Skeletal muscle tissue (tissue), 4 donors: ENCODE data around the gene PSMA5. TPM values are rescaled to one million over a fixed set of nuclear protein-coding genes. Genes with fewer than 3 reads are reported as not detected.
A peak's percentile ranks its signal among the peaks of the same experiment; 100 is the strongest.
"Not testable (repeated sequence)": the region's sequence is repeated elsewhere in the genome, so short reads cannot be mapped to it uniquely, and the experiment has no call there.

Source experiments
- H3K27ac ChIP-seq: one replicate; pipeline ENCODE4 v1.7.0; 2013; ENCODE audit warnings: mild to moderate bottlenecking, low read depth, low read length, inconsistent platforms
- H3K27me3 ChIP-seq, 3 donors: one replicate each; pipeline ENCODE4 v1.7.0; 2013; ENCODE audit warnings: low read length in 3 of 3; ENCODE audit not compliant: control insufficient read depth in 3 of 3, insufficient read depth in 3 of 3
- H3K36me3 ChIP-seq, 3 donors: one replicate each; pipeline ENCODE4 v1.7.0; 2013; ENCODE audit warnings: low read length in 3 of 3; ENCODE audit not compliant: control insufficient read depth in 3 of 3, insufficient read depth in 3 of 3
- H3K4me1 ChIP-seq, 3 donors: one replicate each; pipeline ENCODE4 v1.7.0; 2013; ENCODE audit warnings: low read length in 3 of 3, mild to moderate bottlenecking in 3 of 3; ENCODE audit not compliant: control insufficient read depth in 3 of 3, insufficient read depth in 3 of 3
- H3K4me3 ChIP-seq, 3 donors: one replicate each; pipeline ENCODE4 v1.7.0; 2013; ENCODE audit warnings: low read length in 3 of 3
- H3K9ac ChIP-seq, 3 donors: one replicate each; pipeline ENCODE4 v1.7.0; 2013; ENCODE audit warnings: low read length in 3 of 3, mild to moderate bottlenecking in 3 of 3, moderate library complexity in 2 of 3, low read depth in 1 of 3
- H3K9me3 ChIP-seq, 3 donors: one replicate each; pipeline ENCODE4 v1.7.0; 2013; ENCODE audit warnings: low read length in 3 of 3; ENCODE audit not compliant: control insufficient read depth in 3 of 3
- total RNA-seq: library from RNA; depleted of rRNA; stranded (reverse); fragments of >200 nt; gene quantifications from one replicate; pipeline ENCODE4 v1.2.3, GENCODE V29; 2014
- donor health status: Osteomylitis.

Gene PSMA5
- 28.2 TPM for total RNA-seq

DNA sequence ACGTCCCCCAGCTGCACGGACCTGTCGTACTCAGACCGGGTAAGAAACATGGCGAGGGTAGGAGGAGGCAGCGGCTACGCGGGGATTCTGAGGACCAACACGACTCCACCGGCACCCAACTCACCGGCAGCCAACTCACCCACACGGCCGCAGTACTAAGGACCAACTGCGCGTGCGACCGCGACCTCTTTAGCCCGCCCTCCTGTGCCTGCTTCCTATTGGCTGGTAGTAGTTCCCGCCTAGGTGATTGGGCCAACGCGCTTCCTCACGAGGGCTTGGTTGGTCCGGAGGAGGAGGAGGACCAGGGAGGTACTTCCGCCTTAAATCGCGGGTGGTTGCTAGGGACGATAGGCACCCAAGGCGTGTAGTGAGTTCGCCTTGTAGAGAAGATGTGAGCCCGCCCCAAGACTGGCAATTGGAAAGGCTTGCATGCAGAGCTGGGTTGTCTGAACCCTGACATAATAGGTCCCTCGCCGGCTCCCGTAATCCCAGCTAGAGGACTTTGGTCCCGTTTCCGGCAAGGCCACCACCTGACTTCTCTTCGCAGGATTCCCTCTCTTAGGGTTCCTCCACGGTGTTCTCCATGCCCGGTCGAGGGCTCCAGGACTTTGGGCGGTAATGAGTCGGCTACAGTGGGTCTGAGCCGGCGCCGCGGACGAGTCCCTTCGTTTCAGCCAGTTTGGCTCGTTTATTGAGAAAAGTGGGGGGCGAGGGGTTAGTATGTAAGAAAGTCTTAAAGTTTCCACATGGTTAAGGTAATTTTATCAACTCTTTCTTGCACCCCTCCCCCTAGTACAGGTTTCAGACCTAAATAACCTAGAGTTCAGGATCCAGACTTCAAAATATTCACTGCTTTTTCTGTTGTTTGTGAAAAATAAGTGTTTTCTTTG lies at the start of gene PSMA5:
Gene PSMA5 (minus strand): TSS at position 168 of the 890 bp plus-strand sequence. CDS start 118 bp downstream, at position 50.
- peak within 1 kb of the TSS; percentile 94 to 99 (median 96) for H3K4me3 ChIP-seq
- no peaks in the 10 kb centered on the region for H3K9me3 ChIP-seq
- peaks cover 14 to 29% (median 23%) of the 10 kb centered on the region in 3 donors for H3K4me1 ChIP-seq
- H3K9ac ChIP-seq: peak within 1 kb of the TSS; percentile 91 to 99 (median 94)
- peak within 1 kb of the TSS; percentile 91 for H3K27ac ChIP-seq
- H3K36me3 ChIP-seq: no peaks in the 10 kb centered on the region
- H3K27me3 ChIP-seq: no peaks in the 10 kb centered on the region

DNA sequence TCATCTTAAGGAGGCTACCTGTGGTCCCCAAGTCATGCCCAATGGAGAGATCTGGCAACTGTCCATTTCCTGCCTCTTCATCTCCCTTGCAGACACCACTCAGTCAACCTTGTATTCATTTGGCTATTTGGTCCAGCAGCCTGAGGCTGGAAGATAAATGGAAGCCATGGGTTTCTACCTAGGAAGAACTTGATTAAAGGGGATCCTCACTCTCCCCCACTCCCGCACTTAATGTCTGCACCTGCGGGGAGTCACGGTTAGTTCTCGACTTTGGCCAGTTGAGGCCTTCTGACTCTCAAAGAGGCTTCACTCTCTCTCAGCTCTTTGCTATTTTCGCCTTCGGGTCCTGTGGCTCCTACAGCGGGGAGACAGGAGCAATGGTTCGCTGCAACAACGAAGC lies 49.0 kb upstream of the PSMA5 start:
- H3K27ac ChIP-seq: no peak overlapping the region

DNA sequence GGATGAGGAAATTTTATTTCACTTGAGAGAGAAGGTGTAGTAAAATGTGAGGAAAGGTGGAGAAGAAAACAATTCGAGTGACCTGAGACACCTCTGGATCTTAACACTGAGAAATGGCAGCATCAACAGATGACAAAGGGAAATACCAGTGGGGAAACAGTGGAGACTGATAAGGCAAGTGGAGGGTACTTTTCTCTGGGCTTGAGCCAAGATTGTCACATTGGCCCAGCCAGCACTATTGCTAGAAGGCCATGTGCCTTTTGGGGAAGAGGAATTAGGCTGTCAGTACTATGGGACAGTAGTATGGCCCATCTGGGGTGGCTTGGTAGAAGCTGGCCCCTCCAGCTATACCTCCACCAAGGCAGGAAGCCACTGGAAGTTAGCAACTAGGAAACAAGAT lies 48.4 kb upstream of the PSMA5 start:
- Histone ChIP-seq H3K9me3 (no peaks in the 10 kb centered on the region), H3K27ac (peak overlapping the region; percentile 43), H3K36me3 (peaks cover 37 to 50% (median 45%) of the 10 kb centered on the region in 3 donors), H3K27me3 (no peaks in the 10 kb centered on the region), H3K4me3 (peak overlapping the region in 1 of 3 donors; percentile 38), H3K9ac (no peak overlapping the region), H3K4me1 (peaks cover 70 to 94% (median 81%) of the 10 kb centered on the region in 3 donors)

More for the DNA sequence above, 49.0 kb upstream of the PSMA5 start:
- Histone ChIP-seq H3K4me1 (peaks cover 70 to 94% (median 80%) of the 10 kb centered on the region in 3 donors), H3K9ac (no peak overlapping the region), H3K27me3 (no peaks in the 10 kb centered on the region), H3K9me3 (no peaks in the 10 kb centered on the region), H3K4me3 (no peak overlapping the region), H3K36me3 (peaks cover 43 to 55% (median 51%) of the 10 kb centered on the region in 3 donors)

DNA sequence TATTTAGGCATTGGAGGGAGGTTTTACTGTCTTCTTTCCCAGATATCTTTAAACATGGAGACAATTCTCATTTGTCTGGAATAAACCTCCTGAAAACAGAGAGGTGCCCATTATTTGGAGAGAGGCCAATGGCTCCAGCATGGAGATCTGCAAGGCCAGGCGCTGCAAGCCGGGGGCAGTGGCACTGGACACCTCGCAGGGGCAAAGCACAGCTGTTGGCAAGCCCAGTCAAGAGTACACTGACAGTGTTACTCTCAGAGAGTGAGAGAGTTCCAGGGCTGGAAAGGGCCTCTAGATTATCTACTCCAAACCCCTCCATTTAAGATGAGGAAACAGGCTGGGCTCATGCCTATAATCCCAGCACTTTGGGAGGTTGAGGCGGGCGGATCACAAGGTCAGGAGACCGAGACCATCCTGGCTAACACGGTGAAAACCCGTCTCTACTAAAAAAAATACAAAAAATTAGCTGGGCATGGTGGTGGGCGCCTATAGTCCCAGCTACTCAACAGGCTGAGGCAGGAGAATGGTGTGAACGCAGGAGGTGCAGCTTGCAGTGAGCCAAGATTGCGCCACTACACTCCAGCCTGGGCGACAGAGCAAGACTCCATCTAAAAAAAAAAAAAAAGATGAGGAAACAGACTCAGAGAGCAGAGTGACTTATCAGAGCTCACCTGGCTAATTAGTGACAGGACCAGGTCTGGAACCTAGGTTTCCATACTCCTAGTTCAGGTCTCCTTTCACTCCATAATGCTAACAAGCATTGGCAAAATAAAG lies 47.2 kb upstream of the PSMA5 start:
- Histone ChIP-seq H3K9ac (peak overlapping the region in 2 of 3 donors; percentile 7 to 20), H3K4me3 (peak overlapping the region in 2 of 3 donors; percentile 9 to 15), H3K36me3 (peaks cover 32 to 41% (median 34%) of the 10 kb centered on the region in 3 donors), H3K27ac (peak overlapping the region; percentile 39), H3K4me1 (peaks cover 68 to 92% (median 78%) of the 10 kb centered on the region in 3 donors)
- H3K27me3 ChIP-seq, H3K9me3 ChIP-seq: not testable (repeated sequence)

DNA sequence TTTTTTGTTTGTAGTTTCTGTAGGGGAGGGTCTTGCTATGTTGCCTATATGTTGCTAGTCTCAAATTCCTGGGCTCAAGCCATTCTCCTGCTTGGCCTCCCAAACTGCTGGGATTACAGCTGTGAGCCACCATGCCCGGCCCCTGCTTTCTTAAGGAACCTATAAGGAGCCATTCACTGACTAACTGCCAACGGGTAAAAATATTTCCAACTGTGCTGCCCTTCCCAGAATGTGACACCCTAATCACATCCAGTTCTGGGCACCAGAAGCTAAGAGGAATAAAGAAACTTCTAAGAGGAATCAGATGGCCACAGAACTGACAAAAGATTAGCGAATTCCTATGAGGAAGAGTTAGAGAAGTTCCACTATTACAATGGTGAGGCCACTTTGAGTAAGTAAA lies 46.5 kb upstream of the PSMA5 start:
- Histone ChIP-seq H3K9me3 (no peaks in the 10 kb centered on the region), H3K9ac (peak overlapping the region in 2 of 3 donors; percentile 7 to 20), H3K27ac (peak overlapping the region; percentile 39), H3K4me1 (peaks cover 68 to 93% (median 76%) of the 10 kb centered on the region in 3 donors), H3K36me3 (peaks cover 25 to 34% (median 27%) of the 10 kb centered on the region in 3 donors), H3K27me3 (no peaks in the 10 kb centered on the region), H3K4me3 (peak overlapping the region in 1 of 3 donors; percentile 15)

DNA sequence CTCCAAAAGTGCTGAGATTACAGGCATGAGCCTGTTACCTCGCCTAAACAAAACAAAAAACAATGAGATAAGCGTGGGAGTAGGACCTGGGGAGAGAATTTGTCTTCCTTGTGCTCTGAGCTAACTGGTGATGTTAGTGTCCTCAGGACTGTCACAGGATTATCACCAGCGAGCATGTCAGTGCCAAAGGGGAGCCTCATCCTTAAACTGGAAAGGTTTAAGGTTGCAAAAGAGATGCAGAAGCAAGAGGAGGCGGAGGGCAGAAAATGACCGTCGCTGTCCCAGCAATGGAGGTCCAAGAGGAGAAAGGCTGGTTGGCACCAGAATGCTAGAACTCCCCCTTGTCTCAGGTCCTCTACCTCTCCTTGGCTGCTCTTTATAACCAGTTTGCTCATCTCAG lies 44.0 kb upstream of the PSMA5 start:
- Histone ChIP-seq H3K9me3 (no peaks in the 10 kb centered on the region), H3K27me3 (no peaks in the 10 kb centered on the region), H3K27ac (peak overlapping the region; percentile 80), H3K9ac (peak overlapping the region in 2 of 3 donors; percentile 30 to 54), H3K4me1 (peaks cover 54 to 73% (median 67%) of the 10 kb centered on the region in 3 donors), H3K36me3 (peaks cover 3 to 9% (median 6%) of the 10 kb centered on the region in 3 donors), H3K4me3 (peak overlapping the region; percentile 10 to 52 (median 31))

DNA sequence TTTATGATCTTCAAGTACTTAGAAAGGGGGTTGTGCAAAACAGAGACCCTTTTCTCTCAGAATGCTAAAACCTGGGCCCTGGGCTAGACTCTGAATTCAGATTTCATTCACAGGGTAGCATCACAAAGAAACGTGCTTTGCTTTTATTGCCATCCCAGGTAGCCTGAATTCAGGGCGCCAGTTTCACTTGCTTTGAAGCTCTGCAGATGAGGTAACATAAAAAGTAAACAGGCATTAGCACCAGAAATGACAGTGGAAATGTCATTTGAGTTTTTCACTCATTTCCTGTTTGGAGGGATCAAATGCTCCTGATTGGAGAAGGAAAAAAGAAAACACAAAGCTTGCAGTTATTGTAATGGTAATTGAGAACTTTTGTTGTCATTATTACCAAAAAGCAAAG lies 42.7 kb upstream of the PSMA5 start:
- no peaks in the 10 kb centered on the region for H3K9me3 ChIP-seq
- peak overlapping the region; percentile 80 for H3K27ac ChIP-seq
- peak overlapping the region; percentile 84 to 87 (median 85) for H3K4me3 ChIP-seq
- peak overlapping the region; percentile 54 to 87 (median 71) for H3K9ac ChIP-seq
- H3K4me1 ChIP-seq: peaks cover 47 to 59% (median 55%) of the 10 kb centered on the region in 3 donors
- H3K36me3 ChIP-seq: peaks cover 0 to 3% (median 0%) of the 10 kb centered on the region in 3 donors
- peaks cover 0 to 2% (median 0%) of the 10 kb centered on the region in 3 donors for H3K27me3 ChIP-seq

DNA sequence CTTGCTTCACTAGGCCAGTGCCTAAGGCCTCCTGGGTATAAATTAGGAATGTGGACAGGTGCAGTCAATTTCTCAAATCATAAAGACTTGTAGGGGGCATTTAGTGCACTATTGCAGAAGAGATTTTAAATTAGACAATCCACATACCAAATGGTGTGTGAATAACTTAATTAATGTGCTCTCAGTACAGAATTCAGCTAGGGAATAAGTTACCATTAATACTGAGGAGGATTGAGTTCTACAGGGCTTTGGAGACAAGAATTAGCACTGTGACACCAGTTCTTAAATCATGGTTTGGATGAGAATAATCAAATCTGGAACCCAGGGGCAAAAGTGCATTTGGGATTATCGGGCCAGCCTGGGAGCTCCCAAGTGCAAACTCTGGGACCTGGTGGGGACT lies 41.8 kb upstream of the PSMA5 start:
- Histone ChIP-seq H3K27me3 (peaks cover 0 to 4% (median 0%) of the 10 kb centered on the region in 3 donors), H3K4me1 (peaks cover 39 to 51% (median 48%) of the 10 kb centered on the region in 3 donors), H3K36me3 (peaks cover 0 to 3% (median 0%) of the 10 kb centered on the region in 3 donors), H3K9ac (peak overlapping the region; percentile 71 to 87 (median 85)), H3K27ac (peak overlapping the region; percentile 80), H3K4me3 (peak overlapping the region; percentile 84 to 87 (median 85)), H3K9me3 (no peaks in the 10 kb centered on the region)

DNA sequence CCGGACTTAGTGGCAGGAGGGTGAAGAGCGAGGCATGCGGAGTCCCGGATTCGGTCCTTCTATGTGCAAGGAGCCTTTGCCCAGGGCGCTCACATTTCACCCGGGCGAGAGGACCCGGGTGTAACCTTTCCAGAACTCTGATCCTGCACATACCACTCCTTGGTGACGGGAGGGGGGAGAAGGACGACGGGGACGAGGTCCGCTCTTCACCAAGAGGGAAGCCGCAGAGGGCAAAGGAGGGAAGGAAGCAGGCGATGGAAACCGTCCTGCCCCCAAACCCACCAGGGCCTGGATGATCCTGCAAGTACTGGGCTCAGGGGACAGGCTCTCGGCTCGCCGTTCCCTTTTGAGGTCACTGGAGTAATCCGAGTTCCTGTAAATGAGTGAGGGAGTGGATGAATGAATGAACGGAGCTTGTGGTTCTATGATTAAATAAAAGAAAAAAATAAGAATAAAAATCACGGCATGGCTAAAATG lies 41.1 kb upstream of the PSMA5 start:
- peaks cover 0 to 3% (median 0%) of the 10 kb centered on the region in 3 donors for H3K36me3 ChIP-seq
- H3K27me3 ChIP-seq: peaks cover 0 to 4% (median 0%) of the 10 kb centered on the region in 3 donors
- no peaks in the 10 kb centered on the region for H3K9me3 ChIP-seq
- H3K4me1 ChIP-seq: peaks cover 33 to 45% (median 41%) of the 10 kb centered on the region in 3 donors
- H3K4me3 ChIP-seq: peak overlapping the region; percentile 84 to 87 (median 85)
- H3K9ac ChIP-seq: peak overlapping the region; percentile 71 to 87 (median 85)
- H3K27ac ChIP-seq: peak overlapping the region; percentile 80
